Right lobe of liver (tissue), 6 donors: Measurements from ENCODE around the gene IFNA7. TPM values are rescaled to one million over a fixed set of nuclear protein-coding genes. Genes with fewer than 3 reads are reported as not detected.
"Not testable (repeated sequence)": the region's sequence is repeated elsewhere in the genome, so short reads cannot be mapped to it uniquely, and the experiment has no call there.

ENCODE experiments used
- ATAC-seq, 4 donors: fragments of 200-7000 bp; cut with Tn5 transposase; one replicate each; pipeline ENCODE4 v1.9.1; 2020; ENCODE audit warnings: mild to moderate bottlenecking in 4 of 4, moderate library complexity in 4 of 4
- DNase-seq, 3 donors: peaks; one replicate each; pipeline ENCODE4 v3.0.0-alpha.2; 2020
- H3K27ac ChIP-seq, 3 donors: fragments of 200-600 bp; one replicate each; pipeline ENCODE4 v1.8.0; 2022
- H3K27me3 ChIP-seq, 2 donors: fragments of 200-600 bp; one replicate each; pipeline ENCODE4 v1.8.0; 2022
- H3K36me3 ChIP-seq, 4 donors: fragments of 200-600 bp; sonication (generic) in 1 of 4; one replicate each; pipeline versions ENCODE4 v1.5.1 to v1.8.0; 2017 to 2022; ENCODE audit warnings: control low read depth in 1 of 4
- H3K4me1 ChIP-seq, 4 donors: fragments of 200-600 bp; sonication (generic) in 1 of 4; one replicate each; pipeline versions ENCODE4 v1.5.1 to v1.8.0; 2017 to 2022; ENCODE audit warnings: control low read depth in 1 of 4
- H3K4me3 ChIP-seq, 3 donors: fragments of 200-600 bp; one replicate each; pipeline ENCODE4 v1.8.0; 2022
- H3K9me3 ChIP-seq, 4 donors: fragments of 200-600 bp; sonication (generic) in 1 of 4; one replicate each; pipeline versions ENCODE4 v1.5.1 to v1.8.0; 2017 to 2022; ENCODE audit warnings: control low read depth in 1 of 4
- POLR2A ChIP-seq: fragments of 450-650 bp; IDR thresholded peaks from one replicate; pipeline ENCODE4 v1.6.1; 2017; ENCODE audit warnings: antibody characterized with exemption, mild to moderate bottlenecking
- WGBS: methylation state at CpG from one replicate; pipeline ENCODE4 v1.1.6; 2018; ENCODE audit warnings: low coverage, low lambda C conversion rate; ENCODE audit not compliant: insufficient coverage; ENCODE audit errors: missing lambda C conversion rate; 5-methylcytosine and 5-hydroxymethylcytosine counted together
- intact Hi-C, 2 donors: fragments of 100-400 bp; cut with DNase I; formaldehyde crosslinking; loops; one replicate each; pipeline versions ENCODE4 v1.11.2 to v1.14.1; 2022
- total RNA-seq, 6 experiments: library from RNA; depleted of rRNA in 2 of 6; stranded (reverse); fragments of >200 nt in 2 of 6; fragmentation: NEBNext Ultra II Directional in 3 of 6; extraction: Animal tissue kit (Norgen Biotek cat#: 25700) in 3 of 6; gene quantifications; one replicate each; pipeline versions ENCODE4 v1.1.0 to v1.2.4, GENCODE V29; 2016 to 2023
- TF ChIP-seq, protein P1 (sequence below), 4 donors: fragments of 200-600 bp in 3 of 4; fragments of 450-650 bp in 1 of 4; IDR thresholded peaks; one replicate each; pipeline versions ENCODE4 v1.5.1 to v1.8.0; 2016 to 2022; ENCODE audit warnings: antibody characterized with exemption in 4 of 4, mild to moderate bottlenecking in 2 of 4
- donor health status: DM: no; HTN: yes; CAD: no.
- donor health status: DM: no; HTN: no; CAD: no.
- donor health status: DM: no; HTN: no; CAD: no.
- donor health status: DM: no; HTN: yes; CAD: no.
- donor health status: DM: no; HTN: yes; CAD: no.

Gene IFNA7
- total RNA-seq, 6 experiments from 2014 or later, result not detected

DNA sequence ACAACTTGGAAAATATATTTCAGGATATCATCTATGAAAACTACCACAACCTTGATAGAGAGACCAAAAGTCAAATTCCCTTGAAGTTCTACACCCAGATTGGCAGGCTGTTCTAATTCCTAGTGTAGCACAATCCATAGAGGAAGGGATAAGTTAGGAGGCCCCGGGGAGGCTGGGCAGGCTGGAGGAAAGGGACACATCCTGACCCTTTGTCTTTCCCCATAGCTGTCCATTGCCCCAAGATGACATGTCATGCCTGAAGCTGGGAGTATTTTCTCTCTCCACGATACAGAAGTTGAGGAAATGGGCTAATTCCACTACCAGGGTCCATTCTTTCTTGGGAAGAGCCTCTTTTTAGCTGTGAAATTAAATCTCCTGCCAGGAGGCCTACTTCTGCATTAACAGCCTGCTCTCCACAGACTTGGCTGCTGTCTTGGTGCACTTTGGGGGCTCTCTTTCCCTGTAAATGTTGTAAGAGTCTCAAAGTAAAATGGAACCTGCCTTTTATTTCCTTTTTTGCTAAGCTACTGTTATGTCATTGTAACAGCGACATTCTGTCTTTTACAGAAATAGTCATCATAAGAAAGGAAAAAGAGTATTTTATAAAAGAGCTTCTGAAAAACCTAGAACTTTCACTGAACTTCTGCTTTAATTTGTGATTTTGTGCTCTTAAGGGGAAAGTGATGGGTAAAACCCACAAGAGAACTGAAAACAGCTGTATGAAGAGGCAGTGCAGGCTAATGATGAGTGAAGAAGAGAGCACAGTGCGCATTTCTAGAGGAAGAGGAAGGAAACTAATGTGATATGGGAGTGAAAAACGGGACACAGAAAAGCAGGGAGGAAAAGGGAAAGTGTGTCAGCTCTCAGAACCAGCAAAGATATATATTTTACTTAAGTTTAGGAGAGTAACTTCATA lies 11.7 kb upstream of the IFNA7 start:
- WGBS, result 10% methylated on average over 4 of the region's 5 CpGs
- H3K4me1 ChIP-seq, result not testable (repeated sequence)

GRCh38 chr9:21212160-21212559 lies 10.2 kb upstream of the IFNA7 start:
- H3K27ac ChIP-seq, H3K4me1 ChIP-seq, DNase-seq, intact Hi-C loops, H3K4me3 ChIP-seq, H3K36me3 ChIP-seq, H3K27me3 ChIP-seq, H3K9me3 ChIP-seq: not testable (repeated sequence)
- WGBS, result 11% methylated on average over 1 of the region's 2 CpGs
- peak in 1 of 4 donors; percentile 28 for ATAC-seq

More for the DNA sequence above, 11.7 kb upstream of the IFNA7 start:
- DNase-seq, intact Hi-C loops, H3K36me3 ChIP-seq, H3K4me3 ChIP-seq, H3K27me3 ChIP-seq, H3K9me3 ChIP-seq, H3K27ac ChIP-seq: not testable (repeated sequence)
- ATAC-seq, result peak in 2 of 4 donors; percentile 23 to 42
- TF ChIP-seq, protein P1, sequence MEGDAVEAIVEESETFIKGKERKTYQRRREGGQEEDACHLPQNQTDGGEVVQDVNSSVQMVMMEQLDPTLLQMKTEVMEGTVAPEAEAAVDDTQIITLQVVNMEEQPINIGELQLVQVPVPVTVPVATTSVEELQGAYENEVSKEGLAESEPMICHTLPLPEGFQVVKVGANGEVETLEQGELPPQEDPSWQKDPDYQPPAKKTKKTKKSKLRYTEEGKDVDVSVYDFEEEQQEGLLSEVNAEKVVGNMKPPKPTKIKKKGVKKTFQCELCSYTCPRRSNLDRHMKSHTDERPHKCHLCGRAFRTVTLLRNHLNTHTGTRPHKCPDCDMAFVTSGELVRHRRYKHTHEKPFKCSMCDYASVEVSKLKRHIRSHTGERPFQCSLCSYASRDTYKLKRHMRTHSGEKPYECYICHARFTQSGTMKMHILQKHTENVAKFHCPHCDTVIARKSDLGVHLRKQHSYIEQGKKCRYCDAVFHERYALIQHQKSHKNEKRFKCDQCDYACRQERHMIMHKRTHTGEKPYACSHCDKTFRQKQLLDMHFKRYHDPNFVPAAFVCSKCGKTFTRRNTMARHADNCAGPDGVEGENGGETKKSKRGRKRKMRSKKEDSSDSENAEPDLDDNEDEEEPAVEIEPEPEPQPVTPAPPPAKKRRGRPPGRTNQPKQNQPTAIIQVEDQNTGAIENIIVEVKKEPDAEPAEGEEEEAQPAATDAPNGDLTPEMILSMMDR (IDR thresholded peaks at IDR 0.05), result peak in 3 of 4 donors; percentile 20 to 25 (median 22)

GRCh38 chr9:21210782-21211181 lies 8.8 kb upstream of the IFNA7 start:
- DNase-seq, H3K4me1 ChIP-seq, H3K4me3 ChIP-seq, H3K27ac ChIP-seq, H3K9me3 ChIP-seq, H3K36me3 ChIP-seq, H3K27me3 ChIP-seq, intact Hi-C loops, ATAC-seq: not testable (repeated sequence)
- no CpG with 5 or more reads among the region's 2 CpGs for WGBS

- DNase-seq, result no peak
- no peak for ATAC-seq
- TF ChIP-seq POLR2A, result no peak
- TF ChIP-seq, protein P1 (IDR thresholded peaks at IDR 0.05), result no peak
- WGBS, result no CpG with 5 or more reads among the region's 7 CpGs
- Histone ChIP-seq H3K4me1 (no peaks in the 10 kb centered on the region), H3K27me3 (no peaks in the 10 kb centered on the region), H3K27ac (no peak overlapping the region), H3K9me3 (no peaks in the 10 kb centered on the region), H3K4me3 (no peak overlapping the region), H3K36me3 (no peaks in the 10 kb centered on the region)
- intact Hi-C loops, result no loop called here
Measured at GRCh38 chr9:21210311-21210710, 8.3 kb upstream of the IFNA7 start.

- ATAC-seq, H3K9me3 ChIP-seq, H3K4me1 ChIP-seq, H3K27me3 ChIP-seq, DNase-seq, H3K4me3 ChIP-seq, H3K27ac ChIP-seq, intact Hi-C loops, H3K36me3 ChIP-seq: not testable (repeated sequence)
- whole genome bisulfite sequencing, result 47% methylated on average over 2 of the region's 3 CpGs
Measured at GRCh38 chr9:21207043-21207442, 5.0 kb upstream of the IFNA7 start, which contains the start of gene IFNA10. Gene IFNA10 (minus strand): TSS chr9:21207143. CDS start chr9:21207097, 46 bp downstream.

DNA sequence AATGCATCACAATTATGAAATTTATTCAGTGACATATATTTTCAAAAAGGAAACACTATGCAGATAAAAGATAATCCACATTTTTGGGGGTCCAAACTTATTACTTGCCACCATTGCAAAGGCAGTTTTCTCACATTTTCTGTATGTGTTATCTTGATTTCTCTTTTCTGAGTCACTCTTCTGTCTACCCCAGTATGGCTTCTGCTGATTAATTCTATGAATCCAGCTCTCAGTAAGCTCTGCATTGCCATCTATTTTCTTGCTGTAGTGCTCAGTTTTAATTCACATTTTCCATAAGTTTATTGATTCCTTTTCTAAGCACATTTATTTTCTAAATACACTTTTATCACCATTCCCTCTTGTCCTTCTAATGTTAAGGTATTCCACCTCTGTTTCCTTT lies 3.2 kb upstream of the IFNA7 start:
- Histone ChIP-seq H3K27ac (no peak overlapping the region), H3K4me1 (no peaks in the 10 kb centered on the region), H3K27me3 (no peaks in the 10 kb centered on the region), H3K36me3 (no peaks in the 10 kb centered on the region), H3K4me3 (no peak overlapping the region), H3K9me3 (no peaks in the 10 kb centered on the region)
- TF ChIP-seq POLR2A, result no peak
- TF ChIP-seq, protein P1 (IDR thresholded peaks at IDR 0.05), result no peak
- intact Hi-C loops, result no loop called here
- DNase-seq (no peak), ATAC-seq (no peak)
